HG03135 (cell line): ENCODE measurements around the gene PPARG.
"Not testable (repeated sequence)": the region's sequence is repeated elsewhere in the genome, so short reads cannot be mapped to it uniquely, and the experiment has no call there.

ENCODE experiments used
- ATAC-seq: cut with Tn5 transposase; IDR thresholded peaks from one replicate; pipeline ENCODE4 v1.9.1; 2021; ENCODE audit warnings: mild to moderate bottlenecking, moderate library complexity; ENCODE audit not compliant: unreplicated experiment

PPARG gene

GRCh38 chr3:12439161-12439940 lies 150.5 kb downstream of the PPARG start:
- ATAC-seq, result no peak

GRCh38 chr3:12440927-12441714 lies 152.3 kb downstream of the PPARG start:
- no peak for ATAC-seq

GRCh38 chr3:12442654-12443501 lies 154.0 kb downstream of the PPARG start:
- ATAC-seq, result no peak

GRCh38 chr3:12443781-12444522 lies 155.1 kb downstream of the PPARG start:
- no peak for ATAC-seq

GRCh38 chr3:12444582-12445471 lies 156.0 kb downstream of the PPARG start:
- ATAC-seq, result no peak

- ATAC-seq, result no peak
Observed at GRCh38 chr3:12445523-12446240, 156.8 kb downstream of the PPARG start.

GRCh38 chr3:12446298-12446697 lies 157.4 kb downstream of the PPARG start:
- ATAC-seq, result no peak

GRCh38 chr3:12447075-12447474 lies 158.2 kb downstream of the PPARG start:
- no peak for ATAC-seq

GRCh38 chr3:12448404-12449202 lies 159.7 kb downstream of the PPARG start:
- not testable (repeated sequence) for ATAC-seq

GRCh38 chr3:12449889-12450682 lies 161.2 kb downstream of the PPARG start:
- ATAC-seq, result no peak

- no peak for ATAC-seq
Observed at GRCh38 chr3:12451481-12451880, 162.6 kb downstream of the PPARG start.

- ATAC-seq, result no peak
Observed at GRCh38 chr3:12451960-12452359, 163.1 kb downstream of the PPARG start.

- no peak for ATAC-seq
Observed at GRCh38 chr3:12452361-12453330, 163.8 kb downstream of the PPARG start.

GRCh38 chr3:12454076-12454815 lies 165.4 kb downstream of the PPARG start:
- no peak for ATAC-seq

- no peak for ATAC-seq
Observed at GRCh38 chr3:12454816-12455121, 165.9 kb downstream of the PPARG start.

- no peak for ATAC-seq
Observed at GRCh38 chr3:12455740-12456139, 166.9 kb downstream of the PPARG start.
